Measurements from ENCODE around the gene RAPGEF5.
A peak's percentile ranks its signal among the peaks of the same experiment; 100 is the strongest.

Gene RAPGEF5

DNA sequence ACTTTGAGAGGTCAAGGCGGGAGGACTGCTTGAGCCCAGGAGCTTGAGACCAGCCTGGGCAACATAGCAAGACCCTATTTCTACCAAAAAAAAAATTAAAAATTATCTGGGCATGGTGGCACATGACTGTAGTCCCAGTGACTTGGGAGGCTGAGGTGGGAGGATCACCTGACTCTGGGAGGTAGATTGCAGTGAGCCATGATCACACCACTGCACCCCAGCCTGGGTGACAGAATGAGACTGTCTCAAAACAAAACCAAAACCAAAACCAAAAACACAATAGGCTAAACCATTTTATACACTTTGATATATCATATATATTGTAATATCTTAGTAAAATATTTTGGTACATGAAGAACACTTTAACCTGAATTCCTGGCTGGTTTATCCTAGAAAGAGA, 101.6 kb downstream of the RAPGEF5 start:
- no peak for DNase-seq

DNA sequence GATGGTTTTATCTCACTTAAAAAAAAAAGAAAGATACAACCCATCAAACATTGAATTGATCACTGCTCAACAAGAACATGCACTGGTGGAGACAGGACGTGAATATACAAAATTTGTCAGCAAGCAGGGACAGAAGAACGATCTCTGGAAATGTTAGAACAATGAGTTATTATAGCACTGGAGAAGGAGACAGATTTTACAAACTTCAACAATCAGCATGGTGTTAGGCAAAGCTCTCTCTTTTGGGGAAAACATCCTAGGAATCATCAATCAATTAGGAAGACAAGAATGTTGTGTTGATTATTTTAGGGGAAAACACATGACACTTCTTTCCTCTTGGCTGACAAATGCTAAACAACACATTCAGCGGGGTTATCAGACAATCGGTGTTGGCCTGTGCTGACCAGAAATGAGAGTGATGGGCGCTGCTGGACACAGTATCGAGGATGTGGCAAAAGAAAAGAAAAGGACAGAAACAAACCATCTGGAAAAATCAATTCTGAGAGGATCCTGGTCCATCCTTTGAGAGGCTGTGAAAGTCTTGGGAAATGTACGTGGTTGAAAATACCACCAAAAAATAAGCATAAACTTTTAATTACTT, 103.9 kb downstream of the RAPGEF5 start:
- no peak for DNase-seq

- no peak for DNase-seq
Measured at GRCh38 chr7:22252016-22252415, 104.9 kb downstream of the RAPGEF5 start.

- no peak for DNase-seq
Measured at GRCh38 chr7:22251281-22251680, 105.7 kb downstream of the RAPGEF5 start.

GRCh38 chr7:22250390-22250789, 106.6 kb downstream of the RAPGEF5 start:
- DNase-seq, result no peak

- DNase-seq, result no peak
Measured at GRCh38 chr7:22248111-22248809, 108.7 kb downstream of the RAPGEF5 start.

DNA sequence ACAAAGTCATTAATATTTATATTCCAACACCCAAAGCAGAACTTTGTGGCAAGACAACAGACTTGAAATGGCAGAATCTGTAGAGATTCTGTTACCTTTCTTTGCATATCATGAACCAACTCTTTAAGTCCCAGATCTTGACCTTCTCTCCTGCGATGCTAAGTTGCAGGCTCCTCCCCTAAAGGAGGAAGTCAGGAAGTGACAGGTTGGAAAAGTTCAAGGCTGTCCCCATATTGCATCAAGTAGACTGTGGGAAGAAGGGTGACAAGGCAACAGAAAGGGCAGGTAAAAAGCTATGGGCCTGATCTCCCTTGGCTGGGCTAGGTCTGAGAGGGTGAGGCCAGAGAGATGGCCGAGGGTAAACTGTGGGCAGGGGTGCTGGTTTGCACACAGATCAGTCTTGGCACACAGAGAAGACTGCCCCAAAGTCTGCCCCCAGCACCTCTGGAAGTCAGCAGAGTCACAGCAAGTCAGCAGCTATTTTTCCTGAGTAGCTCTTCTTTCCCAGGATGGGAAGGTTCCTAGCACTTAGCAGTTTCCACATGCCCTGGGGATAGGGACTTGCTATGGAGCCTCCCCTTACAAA, 115.1 kb downstream of the RAPGEF5 start:
- no peak for DNase-seq

GRCh38 chr7:22240904-22241571, 115.9 kb downstream of the RAPGEF5 start:
- DNase-seq, result no peak

- no peak for DNase-seq
Measured at GRCh38 chr7:22238354-22239311, 118.3 kb downstream of the RAPGEF5 start.

- no peak for DNase-seq
Measured at GRCh38 chr7:22235134-22235533, 121.8 kb downstream of the RAPGEF5 start.

DNA sequence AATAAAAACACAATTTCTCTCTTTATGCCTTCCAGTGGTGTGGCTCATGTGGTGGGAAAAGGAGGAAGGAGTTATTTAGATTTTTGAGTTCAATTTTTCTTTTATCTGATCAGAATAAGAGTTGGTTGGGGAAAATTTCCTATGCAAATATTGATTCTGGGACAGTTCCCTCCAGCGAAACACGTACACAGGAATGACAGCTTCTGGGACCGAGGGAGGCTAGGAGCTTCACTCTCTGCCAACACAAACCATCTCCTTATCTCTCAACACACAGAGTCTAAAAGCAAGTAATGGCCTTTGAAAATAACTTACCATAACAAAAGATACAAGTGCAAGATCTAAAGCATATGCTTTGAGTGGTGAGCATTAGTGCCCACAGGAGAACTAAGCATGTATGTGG, 122.7 kb downstream of the RAPGEF5 start:
- DNase-seq, result peak; percentile 50

GRCh38 chr7:22231806-22232205, 125.1 kb downstream of the RAPGEF5 start:
- no peak for DNase-seq

DNA sequence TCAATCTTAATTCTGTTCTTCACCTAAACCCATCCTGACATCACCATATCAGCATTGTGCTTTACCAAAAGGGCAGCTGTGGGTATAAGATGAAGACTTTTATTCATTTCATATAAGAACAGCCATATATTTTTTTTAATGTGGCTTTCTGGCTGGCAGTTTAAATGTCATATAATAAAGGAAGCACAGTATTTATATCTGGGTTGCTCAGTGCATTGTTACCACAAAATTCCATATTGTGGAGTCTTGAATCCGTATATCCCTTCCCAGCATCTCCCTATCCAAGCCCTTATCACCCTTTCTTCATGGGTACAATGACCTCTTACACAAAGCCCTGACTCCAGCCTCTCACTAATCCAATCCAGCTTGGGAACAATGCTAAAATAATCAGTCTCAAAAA, 125.8 kb downstream of the RAPGEF5 start:
- DNase-seq, result no peak

DNA sequence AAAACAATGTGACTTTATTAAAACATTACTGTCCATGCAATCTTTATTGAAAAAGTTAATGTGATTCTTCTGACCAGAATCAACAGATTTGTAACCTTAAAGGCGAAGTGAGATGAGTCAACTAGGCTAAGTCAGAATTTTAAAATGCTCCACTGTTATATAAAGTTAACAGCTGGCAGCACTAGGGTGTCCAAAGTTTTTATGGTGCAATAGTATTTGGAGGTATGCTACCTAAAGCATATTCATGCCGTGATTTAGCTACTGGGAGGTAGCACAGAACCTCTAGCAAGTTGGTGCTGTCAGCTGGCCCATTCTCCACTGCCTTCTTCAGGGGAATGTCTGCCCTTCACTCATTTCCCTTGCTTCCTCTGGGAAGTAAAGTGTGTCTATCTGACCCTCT, 126.7 kb downstream of the RAPGEF5 start:
- no peak for DNase-seq

DNA sequence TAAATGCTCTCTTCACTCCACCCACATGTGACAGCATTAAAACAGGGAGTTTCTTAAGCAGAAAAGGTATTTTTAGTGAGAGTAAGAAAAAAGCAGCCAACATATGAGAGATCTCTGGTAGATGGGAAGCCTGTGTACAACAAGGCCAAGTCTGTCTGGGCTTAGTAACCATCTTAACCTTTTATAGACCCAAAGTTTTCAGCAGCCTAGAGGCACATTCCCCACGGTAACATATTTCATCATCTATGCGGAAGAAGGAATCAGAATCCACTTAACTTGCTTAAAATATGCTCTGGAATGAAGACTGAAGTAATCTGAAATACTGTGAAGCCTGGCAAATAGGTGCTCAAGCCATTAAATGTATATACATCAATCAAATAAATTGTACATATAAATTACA, 127.8 kb downstream of the RAPGEF5 start:
- no peak for DNase-seq

GRCh38 chr7:22223807-22224206, 133.1 kb downstream of the RAPGEF5 start:
- no peak for DNase-seq

- DNase-seq, result no peak
Measured at GRCh38 chr7:22220941-22221340, 136.0 kb downstream of the RAPGEF5 start.

DNA sequence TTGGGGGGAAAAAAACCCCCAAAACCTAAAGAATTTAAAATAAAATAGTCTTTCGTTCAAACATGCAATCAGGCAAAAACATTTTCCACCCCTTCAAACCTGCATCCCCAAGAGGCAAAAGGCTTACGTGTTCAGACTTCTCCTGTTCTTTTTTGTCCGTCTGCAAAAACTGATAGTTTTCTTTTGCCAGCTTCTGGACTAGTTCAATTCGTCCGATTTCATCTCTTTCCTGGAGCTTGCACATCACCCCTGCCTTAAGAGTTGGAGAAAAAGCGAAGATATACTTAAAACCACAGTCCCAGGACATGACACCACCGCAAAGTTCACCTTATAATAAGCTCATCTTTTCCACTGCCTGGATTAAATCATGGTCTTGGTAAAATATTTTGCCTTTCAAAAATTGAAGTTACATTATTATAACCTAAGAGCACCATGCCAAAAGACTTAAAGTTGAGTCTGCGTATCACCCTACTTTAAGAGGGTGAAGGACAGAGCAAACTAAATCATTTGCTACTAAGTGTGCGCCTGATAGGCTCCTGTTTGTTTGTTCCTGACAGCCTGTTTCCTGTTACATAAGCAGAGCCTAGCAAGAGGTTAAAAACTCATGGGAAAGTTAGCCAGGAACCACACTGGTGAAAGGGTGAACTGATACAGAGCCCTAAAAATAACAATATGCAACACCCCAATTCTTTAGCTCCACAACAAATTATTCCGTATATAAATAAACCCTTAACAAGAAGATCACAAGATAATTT, 137.0 kb downstream of the RAPGEF5 start:
- DNase-seq, result no peak

GRCh38 chr7:22219036-22219435, 137.9 kb downstream of the RAPGEF5 start:
- no peak for DNase-seq

DNA sequence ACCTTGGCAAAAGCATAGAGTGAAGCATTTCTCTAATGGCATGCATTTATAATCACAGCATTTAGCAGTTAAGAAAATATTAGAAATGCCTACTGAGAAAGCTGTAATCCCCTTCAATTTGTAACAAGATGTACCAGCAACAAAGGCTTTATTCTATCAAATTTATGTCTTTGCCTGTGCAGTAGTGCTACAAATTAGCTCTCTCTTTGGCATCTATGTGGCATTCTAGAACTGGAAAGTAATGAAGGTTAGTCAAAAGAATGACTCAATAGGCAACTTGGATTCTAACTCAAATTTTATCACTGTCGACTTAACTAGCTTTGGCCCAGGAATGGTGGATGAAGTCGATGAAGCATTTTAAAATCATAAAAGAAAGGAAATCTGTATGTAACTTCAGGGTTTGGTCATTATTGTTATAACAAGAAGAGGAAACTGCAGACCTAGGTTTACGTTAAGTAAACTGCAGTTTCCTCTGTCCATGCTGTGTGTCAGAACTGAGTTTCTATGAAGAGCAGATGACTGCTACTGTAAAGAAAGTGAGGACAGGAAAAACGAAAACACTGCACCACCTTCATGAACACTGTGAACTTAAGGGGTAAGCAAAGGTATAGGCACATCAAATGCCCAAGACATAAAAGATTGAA, 140.0 kb downstream of the RAPGEF5 start:
- no peak for DNase-seq

- no peak for DNase-seq
Measured at GRCh38 chr7:22216309-22216708, 140.6 kb downstream of the RAPGEF5 start.

GRCh38 chr7:22214000-22214399, 143.0 kb downstream of the RAPGEF5 start:
- DNase-seq, result no peak
